ENCODE data around the gene MAD2L2.

DNA sequence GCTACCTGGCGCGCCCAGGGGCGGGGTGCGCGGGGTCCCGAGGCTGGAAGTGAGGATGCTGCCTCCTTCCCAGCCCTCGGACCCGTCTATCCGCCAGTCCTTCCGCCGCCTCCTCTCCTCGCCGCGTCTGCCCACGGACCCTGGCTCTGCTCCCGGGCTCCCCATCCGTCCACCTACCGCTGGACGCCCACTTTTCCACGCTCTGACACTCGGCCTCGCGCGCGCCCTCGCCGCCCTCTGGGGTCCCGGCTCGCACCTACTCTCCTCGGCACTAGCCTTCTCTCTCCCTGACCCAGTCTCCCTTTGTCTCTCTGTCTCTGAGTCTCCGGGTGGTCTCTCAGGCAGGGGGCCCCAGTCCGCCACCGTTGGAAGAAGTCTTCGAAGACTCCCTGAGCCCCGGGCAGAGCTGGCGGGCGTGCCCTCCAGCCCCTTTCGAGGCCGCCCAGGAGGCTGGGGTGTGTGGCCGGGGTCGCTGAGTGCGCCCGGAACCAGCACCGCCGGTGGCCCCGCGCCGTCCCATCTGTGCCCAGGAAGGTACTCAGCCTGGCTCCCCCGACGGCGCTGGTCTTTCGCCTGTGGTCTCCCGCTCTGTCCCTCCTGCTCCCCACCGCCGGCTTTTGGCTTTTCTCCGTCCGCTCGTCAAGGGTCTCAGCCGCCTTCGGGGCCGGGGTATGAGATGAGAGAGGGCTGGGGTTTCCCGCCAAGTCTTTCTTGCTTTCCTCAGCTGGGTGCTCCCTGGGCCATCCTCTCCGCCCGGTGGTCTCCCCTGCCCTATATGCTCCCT, 11.2 kb upstream of the MAD2L2 start:
- TF ChIP-seq POLR2AphosphoS5 (IDR thresholded peaks at IDR 0.05; ENCODE audit: low read depth, low read length) = no peak
- no peak for TF ChIP-seq TAF1 (IDR thresholded peaks at IDR 0.05; ENCODE audit: borderline replicate concordance, insufficient read depth, low read length)
- TF ChIP-seq SIN3A (IDR thresholded peaks at IDR 0.05; ENCODE audit: borderline replicate concordance, insufficient read depth, low read length) = no peak
- no peak for TF ChIP-seq REST (IDR thresholded peaks at IDR 0.05; ENCODE audit: insufficient read depth in 1 of 2, low read depth in 2 of 2, low read length in 2 of 2)

All from PFSK-1 (cell line).